ENCODE data around the gene KCNMA1. TPM values are rescaled to one million over a fixed set of nuclear protein-coding genes. Genes with fewer than 3 reads are reported as not detected.

KCNMA1 gene
- polyA plus RNA-seq, 4 donors = 2.7 to 8.6 (median 7.7) TPM

GRCh38 chr10:77511498-77512218, 126.0 kb downstream of the KCNMA1 start:
- WGBS, 3 donors = 34 to 66% (median 51%) methylated on average over 6 of the region's 6 CpGs
- FAIRE-seq = no peak
- H3K4me1 ChIP-seq (ENCODE audit: control insufficient read depth in 3 of 3, insufficient read depth in 2 of 3, low read depth in 1 of 3, low read length in 2 of 3) = peaks cover 0 to 17% (median 3%) of the 10 kb centered on the region in 3 donors

DNA sequence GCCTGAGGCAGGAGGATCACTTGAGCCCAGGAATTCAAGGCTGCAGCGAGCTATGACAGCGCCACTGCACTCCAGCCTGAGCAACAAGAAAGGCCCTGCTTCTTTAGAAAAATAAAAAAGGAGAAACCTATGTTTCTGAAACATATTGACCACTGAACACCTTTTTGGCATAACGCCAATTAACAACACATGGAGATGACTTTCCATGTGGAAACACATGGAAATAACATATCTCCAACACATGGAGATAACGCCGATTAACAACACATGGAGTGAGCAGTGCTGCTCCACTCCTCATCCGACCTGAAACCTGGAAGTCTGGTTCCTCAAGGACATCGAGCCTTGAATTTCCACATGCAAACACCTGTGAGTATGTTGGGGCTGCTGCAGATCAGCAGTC, 126.9 kb downstream of the KCNMA1 start:
- DNase-seq = no peak
- peaks cover 2 to 17% (median 3%) of the 10 kb centered on the region in 3 donors for H3K4me1 ChIP-seq (ENCODE audit: control insufficient read depth in 3 of 3, insufficient read depth in 2 of 3, low read depth in 1 of 3, low read length in 2 of 3)
- H3K27ac ChIP-seq (ENCODE audit: low read depth in 1 of 3, low read length in 2 of 3) = no peak overlapping the region
- no peak overlapping the region for H3K4me3 ChIP-seq (ENCODE audit: low read depth in 1 of 3, low read length in 3 of 3)
- no peaks in the 10 kb centered on the region for H3K27me3 ChIP-seq (ENCODE audit: control insufficient read depth in 3 of 3, insufficient read depth in 3 of 3, low read length in 3 of 3)
- H3K9me3 ChIP-seq (ENCODE audit: control insufficient read depth in 2 of 2, insufficient read depth in 1 of 2, low read depth in 1 of 2, low read length in 1 of 2) = no peaks in the 10 kb centered on the region
- WGBS, 3 donors = 81 to 91% (median 84%) methylated on average over 7 of the region's 7 CpGs
- H3K36me3 ChIP-seq (ENCODE audit: control insufficient read depth in 3 of 3, insufficient read depth in 2 of 3, low read depth in 1 of 3, low read length in 3 of 3) = no peaks in the 10 kb centered on the region
- no peak for FAIRE-seq

More at GRCh38 chr10:77511498-77512218, 126.0 kb downstream of the KCNMA1 start:
- H3K9me3 ChIP-seq (ENCODE audit: control insufficient read depth in 2 of 2, insufficient read depth in 1 of 2, low read depth in 1 of 2, low read length in 1 of 2) = no peaks in the 10 kb centered on the region
- no peak overlapping the region for H3K27ac ChIP-seq (ENCODE audit: low read depth in 1 of 3, low read length in 2 of 3)
- no peak overlapping the region for H3K4me3 ChIP-seq (ENCODE audit: low read depth in 1 of 3, low read length in 3 of 3)
- no peaks in the 10 kb centered on the region for H3K27me3 ChIP-seq (ENCODE audit: control insufficient read depth in 3 of 3, insufficient read depth in 3 of 3, low read length in 3 of 3)
- H3K36me3 ChIP-seq (ENCODE audit: control insufficient read depth in 3 of 3, insufficient read depth in 2 of 3, low read depth in 1 of 3, low read length in 3 of 3) = no peaks in the 10 kb centered on the region
- no peak for DNase-seq

DNA sequence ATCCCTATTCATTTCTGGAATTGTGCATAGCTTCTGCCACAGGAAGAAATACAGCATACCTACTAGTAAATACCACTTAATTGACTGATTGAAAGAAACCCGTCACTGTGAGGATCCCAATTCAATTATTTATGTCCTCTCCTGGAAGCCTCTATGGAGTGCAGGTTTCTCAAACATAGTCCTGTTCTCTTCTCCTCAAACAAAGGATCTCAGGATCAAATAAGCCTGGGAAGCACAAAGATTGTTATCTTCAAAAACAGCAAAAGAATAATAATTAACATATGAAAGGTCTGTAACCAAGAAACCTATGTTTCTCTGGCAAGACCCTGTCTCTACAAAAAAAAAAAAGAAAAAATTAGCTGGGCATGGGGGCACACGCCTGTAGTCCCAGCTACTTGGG, 127.3 kb downstream of the KCNMA1 start:
- H3K9me3 ChIP-seq (ENCODE audit: control insufficient read depth in 2 of 2, insufficient read depth in 1 of 2, low read depth in 1 of 2, low read length in 1 of 2) = no peaks in the 10 kb centered on the region
- H3K36me3 ChIP-seq (ENCODE audit: control insufficient read depth in 3 of 3, insufficient read depth in 2 of 3, low read depth in 1 of 3, low read length in 3 of 3) = no peaks in the 10 kb centered on the region
- WGBS, 3 donors = 83 to 92% (median 87%) methylated on average over 2 of the region's 2 CpGs
- no peaks in the 10 kb centered on the region for H3K27me3 ChIP-seq (ENCODE audit: control insufficient read depth in 3 of 3, insufficient read depth in 3 of 3, low read length in 3 of 3)
- no peak for FAIRE-seq
- no peak overlapping the region for H3K27ac ChIP-seq (ENCODE audit: low read depth in 1 of 3, low read length in 2 of 3)
- H3K4me1 ChIP-seq (ENCODE audit: control insufficient read depth in 3 of 3, insufficient read depth in 2 of 3, low read depth in 1 of 3, low read length in 2 of 3) = peaks cover 2 to 17% (median 3%) of the 10 kb centered on the region in 3 donors
- DNase-seq = no peak
- no peak overlapping the region for H3K4me3 ChIP-seq (ENCODE audit: low read depth in 1 of 3, low read length in 3 of 3)

DNA sequence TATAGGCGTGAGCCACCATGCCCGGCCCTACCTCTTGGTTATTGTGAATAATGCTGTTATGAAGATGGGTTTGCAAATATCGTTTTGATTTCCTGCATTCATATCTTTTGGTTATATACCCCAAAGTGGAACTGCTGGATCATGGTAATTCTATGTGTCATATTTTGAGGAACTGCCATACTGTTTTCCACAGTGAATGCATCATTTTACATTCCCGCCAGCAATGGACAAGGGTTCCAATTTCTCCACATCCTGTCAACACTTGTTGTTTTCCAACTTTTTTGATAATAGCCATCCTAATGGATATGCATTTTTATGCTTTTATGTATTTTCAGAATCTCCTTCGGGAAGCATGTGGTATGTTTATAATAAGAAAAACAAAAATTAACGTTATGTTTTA, 128.2 kb downstream of the KCNMA1 start:
- Histone ChIP-seq H3K27me3 (ENCODE audit: control insufficient read depth in 3 of 3, insufficient read depth in 3 of 3, low read length in 3 of 3) (no peaks in the 10 kb centered on the region), H3K4me1 (ENCODE audit: control insufficient read depth in 3 of 3, insufficient read depth in 2 of 3, low read depth in 1 of 3, low read length in 2 of 3) (peaks cover 2 to 15% (median 3%) of the 10 kb centered on the region in 3 donors), H3K27ac (ENCODE audit: low read depth in 1 of 3, low read length in 2 of 3) (no peak overlapping the region), H3K4me3 (ENCODE audit: low read depth in 1 of 3, low read length in 3 of 3) (no peak overlapping the region), H3K36me3 (ENCODE audit: control insufficient read depth in 3 of 3, insufficient read depth in 2 of 3, low read depth in 1 of 3, low read length in 3 of 3) (no peaks in the 10 kb centered on the region), H3K9me3 (ENCODE audit: control insufficient read depth in 2 of 2, insufficient read depth in 1 of 2, low read depth in 1 of 2, low read length in 1 of 2) (no peaks in the 10 kb centered on the region)
- WGBS, 3 donors = 86 to 94% (median 89%) methylated on average over 6 of the region's 6 CpGs
- no peak for DNase-seq
- no peak for FAIRE-seq

- H3K27me3 ChIP-seq (ENCODE audit: control insufficient read depth in 3 of 3, insufficient read depth in 3 of 3, low read length in 3 of 3) = no peaks in the 10 kb centered on the region
- WGBS, 3 donors = 53 to 59% (median 59%) methylated on average over 5 of the region's 5 CpGs
- DNase-seq (no peak), FAIRE-seq (no peak)
- H3K36me3 ChIP-seq (ENCODE audit: control insufficient read depth in 3 of 3, insufficient read depth in 2 of 3, low read depth in 1 of 3, low read length in 3 of 3) = no peaks in the 10 kb centered on the region
- H3K4me3 ChIP-seq (ENCODE audit: low read depth in 1 of 3, low read length in 3 of 3) = no peak overlapping the region
- H3K4me1 ChIP-seq (ENCODE audit: control insufficient read depth in 3 of 3, insufficient read depth in 2 of 3, low read depth in 1 of 3, low read length in 2 of 3) = peaks cover 2 to 9% (median 3%) of the 10 kb centered on the region in 3 donors
- H3K27ac ChIP-seq (ENCODE audit: low read depth in 1 of 3, low read length in 2 of 3) = no peak overlapping the region
- no peaks in the 10 kb centered on the region for H3K9me3 ChIP-seq (ENCODE audit: control insufficient read depth in 2 of 2, insufficient read depth in 1 of 2, low read depth in 1 of 2, low read length in 1 of 2)
Measured at GRCh38 chr10:77507291-77507880, 130.2 kb downstream of the KCNMA1 start.

- H3K27ac ChIP-seq (ENCODE audit: low read depth in 1 of 3, low read length in 2 of 3) = no peak overlapping the region
- FAIRE-seq = no peak
- H3K36me3 ChIP-seq (ENCODE audit: control insufficient read depth in 3 of 3, insufficient read depth in 2 of 3, low read depth in 1 of 3, low read length in 3 of 3) = no peaks in the 10 kb centered on the region
- no peaks in the 10 kb centered on the region for H3K27me3 ChIP-seq (ENCODE audit: control insufficient read depth in 3 of 3, insufficient read depth in 3 of 3, low read length in 3 of 3)
- no peak overlapping the region for H3K4me3 ChIP-seq (ENCODE audit: low read depth in 1 of 3, low read length in 3 of 3)
- no peaks in the 10 kb centered on the region for H3K9me3 ChIP-seq (ENCODE audit: control insufficient read depth in 2 of 2, insufficient read depth in 1 of 2, low read depth in 1 of 2, low read length in 1 of 2)
- DNase-seq = no peak
- H3K4me1 ChIP-seq (ENCODE audit: control insufficient read depth in 3 of 3, insufficient read depth in 2 of 3, low read depth in 1 of 3, low read length in 2 of 3) = peaks cover 0 to 5% (median 2%) of the 10 kb centered on the region in 3 donors
- WGBS, 3 donors = 74 to 94% (median 86%) methylated on average over 3 of the region's 3 CpGs
Measured at GRCh38 chr10:77506517-77507200, 130.9 kb downstream of the KCNMA1 start.

DNA sequence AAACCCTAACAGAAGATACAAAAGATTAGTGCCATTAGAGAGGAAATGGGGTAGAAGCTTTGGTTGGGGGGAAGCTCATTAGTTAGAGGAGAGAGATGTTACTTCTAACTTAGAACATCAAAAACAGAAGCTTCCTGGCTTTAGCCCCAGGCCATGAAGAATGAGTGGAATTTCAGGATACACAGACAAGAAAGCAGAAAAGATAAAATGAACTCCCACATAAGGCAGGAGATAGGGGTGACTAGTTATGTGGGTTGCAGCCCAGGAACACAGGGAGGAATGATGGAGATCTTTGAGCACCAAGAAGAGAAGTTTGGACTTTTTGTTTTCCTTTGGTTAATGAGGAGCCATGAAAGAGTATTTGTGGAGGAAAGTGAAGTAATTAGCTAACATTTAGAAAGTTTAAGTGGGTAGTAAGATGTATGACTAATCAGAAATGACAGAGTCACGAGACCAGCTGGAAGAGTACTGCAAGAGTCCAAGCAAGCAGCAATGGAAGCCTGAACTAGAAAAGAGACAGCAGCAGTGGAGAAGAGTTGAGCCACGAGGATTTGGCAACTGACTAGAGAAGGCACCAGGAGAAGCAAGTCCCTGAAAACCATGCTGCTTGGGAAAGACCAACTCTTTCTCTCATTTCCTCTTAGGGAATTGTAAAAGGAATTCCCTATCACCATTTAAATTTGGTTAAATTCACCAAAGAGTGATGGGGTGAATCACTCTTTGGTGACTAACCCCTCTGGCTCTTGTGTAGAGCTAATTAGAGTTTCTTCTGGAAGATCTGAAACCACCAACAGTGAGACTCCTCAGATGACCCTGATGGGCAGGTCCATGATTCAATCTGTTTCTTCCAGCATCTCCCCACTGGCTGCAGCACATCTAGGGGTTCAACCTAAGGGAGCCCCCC, 131.9 kb downstream of the KCNMA1 start:
- DNase-seq = no peak
- Histone ChIP-seq H3K27me3 (ENCODE audit: control insufficient read depth in 3 of 3, insufficient read depth in 3 of 3, low read length in 3 of 3) (no peaks in the 10 kb centered on the region), H3K36me3 (ENCODE audit: control insufficient read depth in 3 of 3, insufficient read depth in 2 of 3, low read depth in 1 of 3, low read length in 3 of 3) (no peaks in the 10 kb centered on the region), H3K9me3 (ENCODE audit: control insufficient read depth in 2 of 2, insufficient read depth in 1 of 2, low read depth in 1 of 2, low read length in 1 of 2) (no peaks in the 10 kb centered on the region), H3K4me3 (ENCODE audit: low read depth in 1 of 3, low read length in 3 of 3) (no peak overlapping the region), H3K4me1 (ENCODE audit: control insufficient read depth in 3 of 3, insufficient read depth in 2 of 3, low read depth in 1 of 3, low read length in 2 of 3) (peaks cover 0 to 2% (median 0%) of the 10 kb centered on the region in 3 donors), H3K27ac (ENCODE audit: low read depth in 1 of 3, low read length in 2 of 3) (peak overlapping the region in 1 of 3 donors; percentile 23)
- 63 to 64% (median 64%) methylated on average over 2 of the region's 2 CpGs for WGBS, 3 donors
- no peak for FAIRE-seq

DNA sequence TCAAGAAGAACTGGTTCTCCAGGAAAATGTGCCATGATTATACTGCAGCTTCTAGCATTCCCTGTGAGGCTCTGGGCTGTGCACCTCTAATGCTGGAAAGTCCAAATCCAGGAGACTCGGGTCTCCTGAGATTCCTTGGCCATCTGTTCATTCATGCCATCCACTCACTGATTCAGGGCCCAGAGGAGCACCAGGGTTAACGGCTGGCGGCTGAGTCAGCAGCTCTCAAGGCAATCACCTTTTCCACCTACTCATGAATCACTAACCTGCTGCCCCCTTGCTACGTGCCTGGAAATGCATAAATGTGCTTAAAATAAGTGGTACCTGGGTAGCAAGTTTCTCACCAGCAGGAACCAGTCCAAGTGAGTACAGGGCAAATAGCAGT, 132.7 kb downstream of the KCNMA1 start:
- H3K4me3 ChIP-seq (ENCODE audit: low read depth in 1 of 3, low read length in 3 of 3) = no peak overlapping the region
- H3K27ac ChIP-seq (ENCODE audit: low read depth in 1 of 3, low read length in 2 of 3) = peak overlapping the region in 1 of 3 donors; percentile 23
- no peak for FAIRE-seq
- WGBS, 3 donors = 27 to 60% (median 35%) methylated on average over 4 of the region's 4 CpGs
- H3K4me1 ChIP-seq (ENCODE audit: control insufficient read depth in 3 of 3, insufficient read depth in 2 of 3, low read depth in 1 of 3, low read length in 2 of 3) = peaks cover 0 to 2% (median 0%) of the 10 kb centered on the region in 3 donors
- peak in 1 of 2 donors; percentile 45 for DNase-seq
- H3K27me3 ChIP-seq (ENCODE audit: control insufficient read depth in 3 of 3, insufficient read depth in 3 of 3, low read length in 3 of 3) = no peaks in the 10 kb centered on the region
- H3K9me3 ChIP-seq (ENCODE audit: control insufficient read depth in 2 of 2, insufficient read depth in 1 of 2, low read depth in 1 of 2, low read length in 1 of 2) = no peaks in the 10 kb centered on the region
- no peaks in the 10 kb centered on the region for H3K36me3 ChIP-seq (ENCODE audit: control insufficient read depth in 3 of 3, insufficient read depth in 2 of 3, low read depth in 1 of 3, low read length in 3 of 3)

All from small intestine (tissue), 7 donors.